WI38 (cell line): ENCODE results near the gene ILDR1.
"Not testable (repeated sequence)": the region's sequence is repeated elsewhere in the genome, so short reads cannot be mapped to it uniquely, and the experiment has no call there.

Experiments used
- H3K4me3 ChIP-seq: 2 replicates; pipeline ENCODE4 v1.5.1; 2011; ENCODE audit warnings: low read depth, mild to moderate bottlenecking, control low read depth, low read length
- TF ChIP-seq, protein P1 (sequence below): IDR thresholded peaks from 2 replicates; pipeline ENCODE4 v1.5.1; 2012; ENCODE audit warnings: low read depth, mild to moderate bottlenecking, control low read depth, low read length

Gene ILDR1

GRCh38 chr3:121956363-121956762, 65.7 kb downstream of the ILDR1 start:
- H3K4me3 ChIP-seq, result no peak overlapping the region
- TF ChIP-seq, protein P1, sequence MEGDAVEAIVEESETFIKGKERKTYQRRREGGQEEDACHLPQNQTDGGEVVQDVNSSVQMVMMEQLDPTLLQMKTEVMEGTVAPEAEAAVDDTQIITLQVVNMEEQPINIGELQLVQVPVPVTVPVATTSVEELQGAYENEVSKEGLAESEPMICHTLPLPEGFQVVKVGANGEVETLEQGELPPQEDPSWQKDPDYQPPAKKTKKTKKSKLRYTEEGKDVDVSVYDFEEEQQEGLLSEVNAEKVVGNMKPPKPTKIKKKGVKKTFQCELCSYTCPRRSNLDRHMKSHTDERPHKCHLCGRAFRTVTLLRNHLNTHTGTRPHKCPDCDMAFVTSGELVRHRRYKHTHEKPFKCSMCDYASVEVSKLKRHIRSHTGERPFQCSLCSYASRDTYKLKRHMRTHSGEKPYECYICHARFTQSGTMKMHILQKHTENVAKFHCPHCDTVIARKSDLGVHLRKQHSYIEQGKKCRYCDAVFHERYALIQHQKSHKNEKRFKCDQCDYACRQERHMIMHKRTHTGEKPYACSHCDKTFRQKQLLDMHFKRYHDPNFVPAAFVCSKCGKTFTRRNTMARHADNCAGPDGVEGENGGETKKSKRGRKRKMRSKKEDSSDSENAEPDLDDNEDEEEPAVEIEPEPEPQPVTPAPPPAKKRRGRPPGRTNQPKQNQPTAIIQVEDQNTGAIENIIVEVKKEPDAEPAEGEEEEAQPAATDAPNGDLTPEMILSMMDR, result no peak

DNA sequence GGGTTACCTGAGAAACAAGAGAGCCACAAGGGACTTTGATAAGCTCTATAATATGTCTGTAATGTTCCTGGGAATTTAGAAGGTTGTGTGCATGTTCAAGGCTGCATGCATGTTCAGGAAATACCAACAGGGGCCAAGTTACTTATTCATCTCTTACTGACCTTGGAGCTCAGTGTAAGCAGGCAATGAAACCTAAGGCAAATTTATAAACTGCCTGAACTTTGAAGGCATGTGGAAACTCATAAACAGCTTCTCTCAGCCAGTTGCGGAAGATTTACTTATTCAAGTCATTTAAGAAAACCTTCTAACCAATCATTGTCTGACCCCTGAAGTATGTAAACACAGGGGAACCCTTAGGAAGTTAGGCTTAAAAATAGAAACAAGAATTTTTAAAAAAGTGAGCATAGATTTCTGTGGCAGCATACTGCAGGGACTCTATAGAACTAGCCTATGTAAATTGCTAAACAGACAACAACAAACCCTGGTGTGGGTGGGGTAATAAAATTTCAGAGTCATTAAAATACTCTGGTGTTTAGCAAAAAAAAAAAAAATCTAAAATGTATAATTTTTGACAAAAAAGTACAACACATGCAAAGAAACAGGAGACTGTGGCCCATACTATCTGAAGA, 70.6 kb downstream of the ILDR1 start:
- no peak overlapping the region for H3K4me3 ChIP-seq
- TF ChIP-seq, protein P1, result no peak

DNA sequence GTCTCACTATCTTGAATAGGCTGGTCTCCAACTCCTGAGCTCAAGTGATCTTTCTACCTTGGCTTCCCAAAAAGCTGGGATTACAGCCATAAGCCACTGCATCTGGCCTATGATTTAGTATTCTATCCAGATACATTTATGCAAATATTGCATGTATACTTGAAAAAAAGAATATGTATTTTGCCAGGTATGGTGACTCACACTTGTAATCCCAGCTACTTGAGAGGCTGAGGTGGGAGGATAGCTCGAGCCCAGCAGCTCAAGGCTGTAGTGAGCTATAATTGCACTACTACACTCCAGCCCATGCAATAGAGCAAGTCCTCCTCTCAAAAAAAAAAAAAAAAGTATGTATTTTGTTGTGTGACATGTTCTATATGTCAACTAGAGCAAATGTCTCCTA, 73.4 kb downstream of the ILDR1 start:
- TF ChIP-seq, protein P1, result no peak
- H3K4me3 ChIP-seq, result no peak overlapping the region

DNA sequence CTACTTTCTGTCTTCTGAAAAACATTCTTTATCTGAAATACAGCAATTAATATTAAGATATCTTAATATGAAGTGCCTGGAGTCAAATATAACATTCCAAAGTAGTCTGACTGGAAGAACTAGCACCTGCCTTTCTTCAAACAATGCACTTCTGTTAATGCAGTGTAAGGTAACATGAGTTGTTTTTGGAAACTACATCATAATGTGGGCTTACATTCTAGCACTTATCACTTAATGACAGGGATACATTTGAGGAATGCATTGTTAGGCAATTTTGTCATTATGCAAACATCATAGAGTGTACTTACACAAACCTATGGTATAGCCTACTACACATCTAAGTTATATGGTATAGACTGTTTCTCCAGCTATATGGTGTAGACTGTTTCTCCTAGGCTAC, 78.6 kb downstream of the ILDR1 start:
- TF ChIP-seq, protein P1, result no peak
- no peak overlapping the region for H3K4me3 ChIP-seq

DNA sequence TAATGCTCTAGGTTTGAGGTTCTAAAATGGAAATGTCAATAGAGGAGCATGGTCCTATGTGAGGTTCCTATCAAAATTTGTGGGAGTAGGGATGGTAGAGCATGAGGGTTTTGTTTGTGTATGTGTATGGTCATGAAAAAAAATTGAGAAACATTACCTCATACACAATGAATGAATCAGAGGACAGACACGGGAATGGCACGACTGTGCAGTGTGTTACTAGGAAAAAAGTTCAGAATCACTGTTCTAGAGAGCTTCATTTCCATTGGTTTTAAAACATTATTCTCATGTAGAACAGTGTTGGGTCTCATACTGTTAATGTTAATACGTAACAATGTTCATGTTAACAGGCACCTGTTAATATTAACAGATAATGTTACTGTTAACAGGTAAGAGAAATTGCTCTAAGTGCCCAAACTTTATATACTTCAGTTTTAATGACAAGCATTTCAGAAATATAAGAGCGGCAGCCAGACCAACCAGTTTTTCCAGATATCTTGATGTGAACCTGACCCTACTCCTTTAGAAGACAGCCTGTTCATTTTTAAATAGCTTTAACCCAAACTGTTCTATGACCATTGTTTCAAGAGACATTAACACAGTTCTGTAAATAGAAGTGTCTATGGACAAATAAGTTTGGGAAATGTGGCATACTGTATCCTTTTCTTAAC, 79.8 kb downstream of the ILDR1 start:
- TF ChIP-seq, protein P1, result no peak
- no peak overlapping the region for H3K4me3 ChIP-seq

- no peak overlapping the region for H3K4me3 ChIP-seq
- TF ChIP-seq, protein P1, result no peak
Observed at GRCh38 chr3:121941592-121941991, 80.5 kb downstream of the ILDR1 start.

DNA sequence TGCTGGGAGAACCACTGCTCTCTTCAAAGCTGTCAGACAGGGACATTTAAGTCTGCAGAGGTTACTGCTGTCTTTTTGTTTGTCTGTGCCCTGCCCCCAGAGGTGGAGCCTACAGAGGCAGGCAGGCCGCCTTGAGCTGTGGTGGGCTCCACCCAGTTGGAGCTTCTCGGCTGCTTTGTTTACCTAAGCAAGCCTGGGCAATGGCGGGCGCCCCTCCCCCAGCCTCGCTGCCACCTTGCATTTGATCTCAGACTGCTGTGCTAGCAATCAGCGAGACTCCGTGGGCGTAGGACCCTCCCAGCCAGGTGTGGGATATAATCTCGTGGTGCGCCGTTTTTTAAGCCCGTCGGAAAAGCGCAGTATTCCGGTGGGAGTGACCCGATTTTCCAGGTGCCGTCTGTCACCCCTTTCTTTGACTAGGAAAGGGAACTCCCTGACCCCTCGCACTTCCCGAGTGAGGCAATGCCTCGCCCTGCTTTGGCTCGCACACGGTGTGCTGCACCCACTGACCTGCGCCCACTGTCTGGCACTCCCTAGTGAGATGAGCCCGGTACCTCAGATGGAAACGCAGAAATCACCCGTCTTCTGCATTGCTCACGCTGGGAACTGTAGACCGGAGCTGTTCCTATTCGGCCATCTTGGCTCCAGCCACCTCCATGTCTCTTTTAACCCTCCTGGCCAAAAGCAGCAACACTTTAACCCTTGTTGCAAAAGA, 83.7 kb downstream of the ILDR1 start:
- not testable (repeated sequence) for H3K4me3 ChIP-seq
